Measurements from ENCODE around the gene DYNC1H1. TPM values are rescaled to one million over a fixed set of nuclear protein-coding genes. Genes with fewer than 3 reads are reported as not detected.

Gene DYNC1H1
- total and polyA plus RNA-seq, 2 donors (not counting 1 experiment from before 2014, with no cell fraction given), result 128 to 677 TPM

DNA sequence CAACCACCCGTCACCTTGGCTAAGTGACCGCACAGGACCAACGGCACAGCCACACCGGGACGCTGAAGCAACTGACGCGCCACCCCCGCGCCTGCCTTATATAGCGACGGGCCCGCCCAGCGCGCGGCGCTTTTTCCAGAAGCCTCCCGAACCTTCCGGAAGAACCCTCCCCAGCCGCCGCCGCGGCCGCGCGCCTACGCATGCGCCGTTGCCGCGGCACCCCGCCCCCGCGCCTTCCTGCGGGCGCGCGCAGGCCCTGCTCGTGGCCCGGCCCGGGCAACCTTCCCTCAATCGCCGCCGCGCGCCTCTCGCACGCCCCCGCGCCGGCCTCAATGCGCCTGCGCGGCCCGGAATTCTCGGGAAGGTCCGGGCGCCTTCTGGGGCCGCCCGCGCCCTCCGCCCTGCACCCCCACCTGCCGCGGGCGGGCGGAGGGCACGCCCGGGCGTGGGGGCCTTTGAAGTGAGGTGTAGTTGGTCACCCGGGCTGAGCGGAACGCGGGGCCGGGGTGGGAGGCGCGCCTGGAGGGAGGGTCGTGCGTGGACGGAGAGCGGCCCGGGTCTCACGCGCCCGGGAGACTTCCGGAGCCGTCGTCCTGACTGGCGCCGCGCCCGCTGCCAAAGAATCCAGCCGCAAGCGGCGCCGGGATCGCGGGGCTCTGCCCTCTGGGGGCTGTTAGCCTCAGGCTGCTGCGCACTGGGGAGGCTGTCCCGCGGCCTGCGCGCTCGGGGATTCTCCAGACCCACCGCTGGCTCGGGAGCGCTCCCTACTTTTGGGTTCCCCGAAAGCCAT, 122.8 kb downstream of the DYNC1H1 start, which contains the start of gene HSP90AA1:
Gene HSP90AA1, minus strand, starts transcription at position 73 of the 790 bp plus-strand sequence. CDS start 666 bp downstream, outside the sequence.
- Histone ChIP-seq H3K36me3 (ENCODE audit: control insufficient read depth, insufficient read depth, low read length) (peaks cover 19% of the 10 kb centered on the region), H3K9me3 (ENCODE audit: control insufficient read depth, insufficient read depth, low read depth, low read length) (no peaks in the 10 kb centered on the region), H3K4me3 (replicated peaks in 1 of 4; ENCODE audit: control extremely low read depth in 1 of 4, insufficient read depth in 1 of 4, low read depth in 3 of 4, low read length in 4 of 4) (peak within 1 kb of the TSS; percentile 70 to 84 (median 75)), H3K9ac (ENCODE audit: insufficient read depth, low read length) (peak within 1 kb of the TSS; percentile 87), H3K27ac (ENCODE audit: insufficient read depth, low read length) (peak within 1 kb of the TSS; percentile 87), H3K4me1 (ENCODE audit: control insufficient read depth, extremely low read depth, insufficient read depth, low read length) (peaks cover 2% of the 10 kb centered on the region), H4K20me1 (ENCODE audit: control insufficient read depth, extremely low read depth, insufficient read depth, low read length) (peaks cover 2% of the 10 kb centered on the region), H3K27me3 (ENCODE audit: control insufficient read depth, insufficient read depth, low read length) (no peaks in the 10 kb centered on the region), H3K4me2 (ENCODE audit: extremely low read depth, insufficient read depth, low read length) (peak within 1 kb of the TSS; percentile 90), H2AFZ (ENCODE audit: low read length) (peak within 1 kb of the TSS; percentile 68), H3K79me2 (ENCODE audit: control insufficient read depth, insufficient read depth, low read length) (peaks cover 38% of the 10 kb centered on the region)
- peak; percentile 85 to 90 for DNase-seq (ENCODE audit: low read depth in 2 of 2)
- TF ChIP-seq EZH2 (IDR thresholded peaks at IDR 0.05; ENCODE audit: low read length, missing control alignments) (no peak), CTCF (conservative IDR thresholded peaks at IDR 0.05 in 1 of 2, IDR thresholded peaks at IDR 0.05 in 1 of 2; ENCODE audit: low read depth in 1 of 2, low read length in 2 of 2) (peak in 1 of 2 donors; percentile 27)

DNA sequence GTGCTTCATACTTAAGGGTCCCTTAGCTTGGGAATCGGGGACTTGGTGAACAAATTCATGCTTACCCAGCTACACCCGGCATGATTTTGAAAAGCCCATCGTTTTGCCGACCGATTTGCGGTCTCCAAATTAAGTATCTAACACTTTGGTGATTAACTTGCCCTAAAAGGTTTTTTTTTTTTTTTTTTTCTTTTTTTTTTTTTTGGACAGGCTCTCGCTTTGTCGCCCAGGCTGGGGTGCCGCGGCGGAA, 123.3 kb downstream of the DYNC1H1 start:
- DNase-seq (ENCODE audit: low read depth in 2 of 2), result no peak
- H3K79me2 ChIP-seq (ENCODE audit: control insufficient read depth, insufficient read depth, low read length), result peaks cover 35% of the 10 kb centered on the region
- H2AFZ ChIP-seq (ENCODE audit: low read length), result peak overlapping the region; percentile 68
- H3K4me3 ChIP-seq (replicated peaks in 1 of 4; ENCODE audit: control extremely low read depth in 1 of 4, insufficient read depth in 1 of 4, low read depth in 3 of 4, low read length in 4 of 4), result peak overlapping the region; percentile 58 to 76 (median 68)
- no peaks in the 10 kb centered on the region for H3K9me3 ChIP-seq (ENCODE audit: control insufficient read depth, insufficient read depth, low read depth, low read length)
- TF ChIP-seq EZH2 (IDR thresholded peaks at IDR 0.05; ENCODE audit: low read length, missing control alignments) (no peak), CTCF (conservative IDR thresholded peaks at IDR 0.05 in 1 of 2, IDR thresholded peaks at IDR 0.05 in 1 of 2; ENCODE audit: low read depth in 1 of 2, low read length in 2 of 2) (peak in 1 of 2 donors; percentile 2)
- peak overlapping the region; percentile 90 for H3K4me2 ChIP-seq (ENCODE audit: extremely low read depth, insufficient read depth, low read length)
- peaks cover 2% of the 10 kb centered on the region for H4K20me1 ChIP-seq (ENCODE audit: control insufficient read depth, extremely low read depth, insufficient read depth, low read length)
- peak overlapping the region; percentile 84 for H3K9ac ChIP-seq (ENCODE audit: insufficient read depth, low read length)
- H3K36me3 ChIP-seq (ENCODE audit: control insufficient read depth, insufficient read depth, low read length), result peaks cover 15% of the 10 kb centered on the region
- no peaks in the 10 kb centered on the region for H3K27me3 ChIP-seq (ENCODE audit: control insufficient read depth, insufficient read depth, low read length)
- H3K4me1 ChIP-seq (ENCODE audit: control insufficient read depth, extremely low read depth, insufficient read depth, low read length), result peaks cover 2% of the 10 kb centered on the region
- peak overlapping the region; percentile 87 for H3K27ac ChIP-seq (ENCODE audit: insufficient read depth, low read length)

DNA sequence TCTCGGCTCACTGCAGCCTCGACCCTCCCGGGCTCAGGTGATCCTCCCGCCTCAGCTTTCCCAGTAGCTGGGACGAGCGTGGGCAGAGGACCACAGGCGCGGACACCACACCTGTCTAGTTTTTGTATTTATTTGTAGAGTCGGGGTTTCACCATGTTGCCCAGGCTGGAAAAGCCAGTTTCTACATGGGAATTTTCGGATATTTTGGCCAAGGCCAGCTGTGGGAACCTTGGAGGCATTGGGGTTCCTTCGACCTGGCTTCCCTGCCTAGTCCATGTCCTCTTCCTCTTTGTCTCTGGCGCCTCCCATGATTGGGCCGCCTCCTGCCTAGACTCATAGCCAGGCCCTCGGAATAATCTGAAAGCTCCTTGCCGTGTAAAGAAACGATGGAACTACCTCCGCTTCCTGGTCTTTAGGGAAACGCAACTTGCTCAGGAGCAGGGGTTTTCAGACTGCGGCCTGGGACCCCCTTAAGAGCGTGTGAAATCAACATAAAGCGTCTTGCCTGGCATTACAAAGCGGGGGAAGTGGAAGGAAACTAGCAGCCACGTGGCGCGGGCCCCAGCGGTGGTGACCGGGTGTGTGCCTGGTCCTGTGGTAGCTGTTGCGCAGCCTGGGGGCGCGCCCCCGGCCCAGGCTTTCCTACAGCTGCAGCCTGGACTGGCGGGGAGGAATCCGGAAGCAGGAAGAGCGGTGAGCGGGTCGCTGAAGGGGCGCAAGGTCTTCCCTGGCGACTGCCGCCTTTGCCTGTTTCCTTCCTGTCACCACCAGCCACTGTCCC, 123.8 kb downstream of the DYNC1H1 start:
- Histone ChIP-seq H3K4me3 (replicated peaks in 1 of 4; ENCODE audit: control extremely low read depth in 1 of 4, insufficient read depth in 1 of 4, low read depth in 3 of 4, low read length in 4 of 4) (peak overlapping the region; percentile 8 to 76 (median 68)), H4K20me1 (ENCODE audit: control insufficient read depth, extremely low read depth, insufficient read depth, low read length) (peaks cover 2% of the 10 kb centered on the region), H3K4me2 (ENCODE audit: extremely low read depth, insufficient read depth, low read length) (peak overlapping the region; percentile 90), H3K4me1 (ENCODE audit: control insufficient read depth, extremely low read depth, insufficient read depth, low read length) (peaks cover 2% of the 10 kb centered on the region), H3K9me3 (ENCODE audit: control insufficient read depth, insufficient read depth, low read depth, low read length) (no peaks in the 10 kb centered on the region), H3K36me3 (ENCODE audit: control insufficient read depth, insufficient read depth, low read length) (peaks cover 10% of the 10 kb centered on the region), H3K27me3 (ENCODE audit: control insufficient read depth, insufficient read depth, low read length) (no peaks in the 10 kb centered on the region), H3K9ac (ENCODE audit: insufficient read depth, low read length) (no peak overlapping the region), H2AFZ (ENCODE audit: low read length) (no peak overlapping the region), H3K79me2 (ENCODE audit: control insufficient read depth, insufficient read depth, low read length) (peaks cover 30% of the 10 kb centered on the region), H3K27ac (ENCODE audit: insufficient read depth, low read length) (peak overlapping the region; percentile 87)
- TF ChIP-seq CTCF (conservative IDR thresholded peaks at IDR 0.05 in 1 of 2, IDR thresholded peaks at IDR 0.05 in 1 of 2; ENCODE audit: low read depth in 1 of 2, low read length in 2 of 2) (no peak), EZH2 (IDR thresholded peaks at IDR 0.05; ENCODE audit: low read length, missing control alignments) (no peak)
- no peak for DNase-seq (ENCODE audit: low read depth in 2 of 2)

All from fibroblast of lung (primary cell).